HEK293T (cell line): Measurements from ENCODE around the gene MAPK13.

ENCODE experiments used
- BHLHE40 ChIP-seq: fragments of 450-650 bp; IDR thresholded peaks from 2 replicates; pipeline ENCODE4 v1.6.1; 2016; ENCODE audit warnings: mild to moderate bottlenecking, moderate library complexity, borderline replicate concordance
- CTBP1 ChIP-seq: fragments of 450-650 bp; IDR thresholded peaks from 2 replicates; pipeline ENCODE4 v1.6.1; 2016; ENCODE audit warnings: borderline replicate concordance
- ELF4 ChIP-seq: fragments of 450-650 bp; IDR thresholded peaks from 2 replicates; pipeline ENCODE4 v1.6.1; 2017; ENCODE audit warnings: antibody characterized with exemption
- FOXA1 ChIP-seq: fragments of 450-650 bp; IDR thresholded peaks from 2 replicates; pipeline ENCODE4 v1.6.1; 2016; ENCODE audit warnings: mild to moderate bottlenecking
- FOXK2 ChIP-seq: fragments of 450-650 bp; IDR thresholded peaks from 2 replicates; pipeline ENCODE4 v1.6.1; 2016; ENCODE audit warnings: mild to moderate bottlenecking
- FOXM1 ChIP-seq: fragments of 450-650 bp; IDR thresholded peaks from 2 replicates; pipeline ENCODE4 v1.6.1; 2017; ENCODE audit warnings: mild to moderate bottlenecking, borderline replicate concordance
- NFRKB ChIP-seq: fragments of 450-650 bp; IDR thresholded peaks from 2 replicates; pipeline ENCODE4 v1.6.1; 2016; ENCODE audit warnings: mild to moderate bottlenecking, moderate library complexity
- SP1 ChIP-seq: fragments of 450-650 bp; IDR thresholded peaks from 2 replicates; pipeline ENCODE4 v1.6.1; 2017
- TARDBP ChIP-seq: fragments of 450-650 bp; IDR thresholded peaks from 2 replicates; pipeline ENCODE4 v1.6.1; 2016
- TF ChIP-seq, protein P1 (sequence below): fragments of 450-650 bp; IDR thresholded peaks from 2 replicates; pipeline ENCODE4 v1.6.1; 2016

GRCh38 chr6:36139991-36140710 lies 9.8 kb downstream of the MAPK13 start:
- TF ChIP-seq FOXA1 = no peak
- no peak for TF ChIP-seq FOXK2
- no peak for TF ChIP-seq BHLHE40
- TF ChIP-seq SP1 = no peak
- TF ChIP-seq, protein P1, sequence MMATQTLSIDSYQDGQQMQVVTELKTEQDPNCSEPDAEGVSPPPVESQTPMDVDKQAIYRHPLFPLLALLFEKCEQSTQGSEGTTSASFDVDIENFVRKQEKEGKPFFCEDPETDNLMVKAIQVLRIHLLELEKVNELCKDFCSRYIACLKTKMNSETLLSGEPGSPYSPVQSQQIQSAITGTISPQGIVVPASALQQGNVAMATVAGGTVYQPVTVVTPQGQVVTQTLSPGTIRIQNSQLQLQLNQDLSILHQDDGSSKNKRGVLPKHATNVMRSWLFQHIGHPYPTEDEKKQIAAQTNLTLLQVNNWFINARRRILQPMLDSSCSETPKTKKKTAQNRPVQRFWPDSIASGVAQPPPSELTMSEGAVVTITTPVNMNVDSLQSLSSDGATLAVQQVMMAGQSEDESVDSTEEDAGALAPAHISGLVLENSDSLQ = no peak
- TF ChIP-seq FOXM1 = no peak
- no peak for TF ChIP-seq ELF4
- TF ChIP-seq TARDBP = no peak
- TF ChIP-seq CTBP1 = no peak
- TF ChIP-seq NFRKB = no peak
